ENCODE results near the gene MIPOL1. TPM values are rescaled to one million over a fixed set of nuclear protein-coding genes. Genes with fewer than 3 reads are reported as not detected.

The MIPOL1 gene
- total RNA-seq, 1 experiment from 2014 or later, result 15.4 TPM

DNA sequence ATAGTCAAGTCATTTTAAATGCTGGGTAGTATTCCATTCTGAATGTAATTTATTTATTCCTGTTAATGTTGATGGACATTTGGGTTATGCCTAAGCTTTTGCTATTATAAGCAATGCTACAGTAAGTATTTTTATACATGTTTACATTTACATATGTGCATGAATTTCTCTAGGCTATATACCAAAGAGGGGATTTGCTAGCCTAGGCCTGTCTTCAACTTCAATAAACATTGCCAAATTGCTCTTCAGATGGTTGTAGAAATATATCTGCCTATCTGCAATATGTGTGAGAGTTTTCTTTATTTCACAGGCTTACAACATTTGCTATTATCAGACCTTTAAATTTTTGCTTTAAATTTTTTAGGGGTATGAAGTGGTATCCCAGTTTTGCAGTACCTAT lies 87.0 kb downstream of the MIPOL1 start:
- intact Hi-C loops (cut with micrococcal nuclease), result no loop called here
- TF ChIP-seq, protein P1, sequence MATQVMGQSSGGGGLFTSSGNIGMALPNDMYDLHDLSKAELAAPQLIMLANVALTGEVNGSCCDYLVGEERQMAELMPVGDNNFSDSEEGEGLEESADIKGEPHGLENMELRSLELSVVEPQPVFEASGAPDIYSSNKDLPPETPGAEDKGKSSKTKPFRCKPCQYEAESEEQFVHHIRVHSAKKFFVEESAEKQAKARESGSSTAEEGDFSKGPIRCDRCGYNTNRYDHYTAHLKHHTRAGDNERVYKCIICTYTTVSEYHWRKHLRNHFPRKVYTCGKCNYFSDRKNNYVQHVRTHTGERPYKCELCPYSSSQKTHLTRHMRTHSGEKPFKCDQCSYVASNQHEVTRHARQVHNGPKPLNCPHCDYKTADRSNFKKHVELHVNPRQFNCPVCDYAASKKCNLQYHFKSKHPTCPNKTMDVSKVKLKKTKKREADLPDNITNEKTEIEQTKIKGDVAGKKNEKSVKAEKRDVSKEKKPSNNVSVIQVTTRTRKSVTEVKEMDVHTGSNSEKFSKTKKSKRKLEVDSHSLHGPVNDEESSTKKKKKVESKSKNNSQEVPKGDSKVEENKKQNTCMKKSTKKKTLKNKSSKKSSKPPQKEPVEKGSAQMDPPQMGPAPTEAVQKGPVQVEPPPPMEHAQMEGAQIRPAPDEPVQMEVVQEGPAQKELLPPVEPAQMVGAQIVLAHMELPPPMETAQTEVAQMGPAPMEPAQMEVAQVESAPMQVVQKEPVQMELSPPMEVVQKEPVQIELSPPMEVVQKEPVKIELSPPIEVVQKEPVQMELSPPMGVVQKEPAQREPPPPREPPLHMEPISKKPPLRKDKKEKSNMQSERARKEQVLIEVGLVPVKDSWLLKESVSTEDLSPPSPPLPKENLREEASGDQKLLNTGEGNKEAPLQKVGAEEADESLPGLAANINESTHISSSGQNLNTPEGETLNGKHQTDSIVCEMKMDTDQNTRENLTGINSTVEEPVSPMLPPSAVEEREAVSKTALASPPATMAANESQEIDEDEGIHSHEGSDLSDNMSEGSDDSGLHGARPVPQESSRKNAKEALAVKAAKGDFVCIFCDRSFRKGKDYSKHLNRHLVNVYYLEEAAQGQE (IDR thresholded peaks at IDR 0.05; ENCODE audit: low read depth), result no peak
- TF ChIP-seq, protein P2, sequence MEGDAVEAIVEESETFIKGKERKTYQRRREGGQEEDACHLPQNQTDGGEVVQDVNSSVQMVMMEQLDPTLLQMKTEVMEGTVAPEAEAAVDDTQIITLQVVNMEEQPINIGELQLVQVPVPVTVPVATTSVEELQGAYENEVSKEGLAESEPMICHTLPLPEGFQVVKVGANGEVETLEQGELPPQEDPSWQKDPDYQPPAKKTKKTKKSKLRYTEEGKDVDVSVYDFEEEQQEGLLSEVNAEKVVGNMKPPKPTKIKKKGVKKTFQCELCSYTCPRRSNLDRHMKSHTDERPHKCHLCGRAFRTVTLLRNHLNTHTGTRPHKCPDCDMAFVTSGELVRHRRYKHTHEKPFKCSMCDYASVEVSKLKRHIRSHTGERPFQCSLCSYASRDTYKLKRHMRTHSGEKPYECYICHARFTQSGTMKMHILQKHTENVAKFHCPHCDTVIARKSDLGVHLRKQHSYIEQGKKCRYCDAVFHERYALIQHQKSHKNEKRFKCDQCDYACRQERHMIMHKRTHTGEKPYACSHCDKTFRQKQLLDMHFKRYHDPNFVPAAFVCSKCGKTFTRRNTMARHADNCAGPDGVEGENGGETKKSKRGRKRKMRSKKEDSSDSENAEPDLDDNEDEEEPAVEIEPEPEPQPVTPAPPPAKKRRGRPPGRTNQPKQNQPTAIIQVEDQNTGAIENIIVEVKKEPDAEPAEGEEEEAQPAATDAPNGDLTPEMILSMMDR (IDR thresholded peaks at IDR 0.05 in 2 of 3, conservative IDR thresholded peaks at IDR 0.05 in 1 of 3; ENCODE audit: borderline replicate concordance in 1 of 3, insufficient read depth in 1 of 3, low read depth in 2 of 3, low read length in 2 of 3), result no peak
- TF ChIP-seq YY1 (IDR thresholded peaks at IDR 0.05; ENCODE audit: extremely low read depth, insufficient replicate concordance, low read depth, low read length) (no peak), ELF1 (IDR thresholded peaks at IDR 0.05; ENCODE audit: borderline replicate concordance, low read depth) (no peak), CBX3 (IDR thresholded peaks at IDR 0.05; ENCODE audit: low read depth) (no peak), MAX (IDR thresholded peaks at IDR 0.05) (no peak)
- no peaks in the 10 kb centered on the region for H3K9me2 ChIP-seq (ENCODE audit: insufficient read depth)
- H3K9me3 ChIP-seq (ENCODE audit: control insufficient read depth in 1 of 2, insufficient read depth in 1 of 2, low read depth in 1 of 2, low read length in 2 of 2), result no peaks in the 10 kb centered on the region
- no peaks in the 10 kb centered on the region for H3K27me3 ChIP-seq (ENCODE audit: insufficient read depth, low read length)
- no peak overlapping the region for H3K9ac ChIP-seq (ENCODE audit: low read length)
- no peak for ATAC-seq
- no peak overlapping the region for H3K27ac ChIP-seq (ENCODE audit: low read depth, low read length)
- H3K79me2 ChIP-seq (ENCODE audit: insufficient read depth, low read length), result no peaks in the 10 kb centered on the region
- H2AFZ ChIP-seq (ENCODE audit: low read depth, low read length, poor library complexity, severe bottlenecking), result no peak overlapping the region
- ChIA-PET POLR2A (no interaction called here), CTCF (no interaction called here), RAD21 (ENCODE audit: low non-redundant PET in 1 of 2, low total read pairs in 2 of 2, uncharacterized antibody in 2 of 2, unreplicated experiment in 2 of 2) (no interaction called here)
- BruUV-seq (replicated peaks), result no TSS peak
- H3K4me2 ChIP-seq (ENCODE audit: low read length), result no peak overlapping the region
- H3K4me3 ChIP-seq (replicated peaks in 1 of 2; ENCODE audit: low read depth in 1 of 2, low read length in 2 of 2), result no peak overlapping the region
- H3K4me1 ChIP-seq (ENCODE audit: control insufficient read depth in 1 of 2, insufficient read depth in 2 of 2, low read length in 2 of 2), result no peaks in the 10 kb centered on the region
- no peak for DNase-seq (ENCODE audit: low read depth, low spot score)
- H3K36me3 ChIP-seq (ENCODE audit: control insufficient read depth in 1 of 2, insufficient read depth in 2 of 2, low read length in 2 of 2), result no peaks in the 10 kb centered on the region
- H4K20me1 ChIP-seq (ENCODE audit: insufficient read depth), result no peaks in the 10 kb centered on the region

Data from HCT116 (cell line).